Trophoblast cell (in vitro differentiated cells and primary cell): ENCODE measurements around the gene HOXB7.

Source experiments
- DNase-seq, 2 donors: peaks; one replicate each; pipeline ENCODE4 v3.0.0-alpha.2; 2016
- H2AFZ ChIP-seq: 2 replicates; pipeline ENCODE4 v1.6.1; 2013; ENCODE audit warnings: low read length, moderate library complexity, mild to moderate bottlenecking; ENCODE audit not compliant: insufficient read depth, poor library complexity
- H2AK5ac ChIP-seq: 2 replicates; pipeline ENCODE4 v1.6.1; 2013; ENCODE audit warnings: mild to moderate bottlenecking, low read length
- H2BK120ac ChIP-seq: 2 replicates; pipeline ENCODE4 v1.6.1; 2013; ENCODE audit warnings: low read length, mild to moderate bottlenecking, moderate library complexity; ENCODE audit not compliant: insufficient read depth, poor library complexity
- H2BK12ac ChIP-seq: 2 replicates; pipeline ENCODE4 v1.6.1; 2013; ENCODE audit warnings: mild to moderate bottlenecking, low read length, moderate library complexity
- H2BK5ac ChIP-seq: 2 replicates; pipeline ENCODE4 v1.6.1; 2013; ENCODE audit warnings: low read length, low read depth, moderate library complexity, mild to moderate bottlenecking; ENCODE audit not compliant: poor library complexity
- H3K14ac ChIP-seq: 2 replicates; pipeline ENCODE4 v1.6.1; 2013; ENCODE audit warnings: mild to moderate bottlenecking, low read length
- H3K18ac ChIP-seq: 2 replicates; pipeline ENCODE4 v1.6.1; 2013; ENCODE audit warnings: mild to moderate bottlenecking, low read length
- H3K23ac ChIP-seq: 2 replicates; pipeline ENCODE4 v1.6.1; 2013; ENCODE audit warnings: low read length
- H3K27ac ChIP-seq: 2 replicates; pipeline ENCODE4 v1.5.1; 2013; ENCODE audit warnings: low read depth, mild to moderate bottlenecking, inconsistent platforms, low read length, moderate library complexity
- H3K27me3 ChIP-seq: 2 replicates; pipeline ENCODE4 v1.6.1; 2013; ENCODE audit warnings: inconsistent platforms, mild to moderate bottlenecking, low read length, moderate library complexity; ENCODE audit not compliant: insufficient read depth
- H3K36me3 ChIP-seq, 2 experiments: 1 replicate in 1 of 2; 2 replicates in 1 of 2; pipeline ENCODE4 v1.6.1; 2013; ENCODE audit warnings: low read length in 2 of 2, mild to moderate bottlenecking in 2 of 2, moderate library complexity in 1 of 2; ENCODE audit not compliant: insufficient read depth in 2 of 2, control insufficient read depth in 1 of 2
- H3K4ac ChIP-seq: 2 replicates; pipeline ENCODE4 v1.6.1; 2013; ENCODE audit warnings: low read depth, mild to moderate bottlenecking, low read length, moderate library complexity
- H3K4me1 ChIP-seq, 2 experiments: 1 replicate in 1 of 2; 2 replicates in 1 of 2; pipeline ENCODE4 v1.6.1; 2013; ENCODE audit warnings: low read length in 2 of 2, mild to moderate bottlenecking in 2 of 2, moderate library complexity in 1 of 2; ENCODE audit not compliant: insufficient read depth in 2 of 2, control insufficient read depth in 1 of 2
- H3K4me2 ChIP-seq: 2 replicates; pipeline ENCODE4 v1.6.1; 2013; ENCODE audit warnings: inconsistent platforms, mild to moderate bottlenecking, low read length, moderate library complexity
- H3K4me3 ChIP-seq: 2 replicates; pipeline ENCODE4 v1.5.1; 2013; ENCODE audit warnings: mild to moderate bottlenecking, low read depth, low read length, inconsistent platforms
- H3K79me1 ChIP-seq: one replicate; pipeline ENCODE4 v1.6.1; 2013; ENCODE audit warnings: low read length
- H3K79me2 ChIP-seq: 2 replicates; pipeline ENCODE4 v1.6.1; 2013; ENCODE audit warnings: low read length, mild to moderate bottlenecking; ENCODE audit not compliant: control insufficient read depth, insufficient read depth, poor library complexity
- H3K9ac ChIP-seq: 2 replicates; pipeline ENCODE4 v1.6.1; 2013; ENCODE audit warnings: mild to moderate bottlenecking, low read length
- H3K9me3 ChIP-seq: 2 replicates; pipeline ENCODE4 v1.6.1; 2013; ENCODE audit warnings: low read depth, mild to moderate bottlenecking, control low read depth, inconsistent platforms, low read length; ENCODE audit not compliant: insufficient read depth
- H4K12ac ChIP-seq: 2 replicates; pipeline ENCODE4 v1.6.1; 2013; ENCODE audit warnings: low read depth, mild to moderate bottlenecking, low read length, moderate library complexity
- H4K8ac ChIP-seq: 2 replicates; pipeline ENCODE4 v1.6.1; 2013; ENCODE audit warnings: low read depth, mild to moderate bottlenecking, low read length, moderate library complexity
- H4K91ac ChIP-seq: one replicate; pipeline ENCODE4 v1.6.1; 2013; ENCODE audit warnings: low read depth, mild to moderate bottlenecking, low read length, moderate library complexity
- WGBS: extraction: QIAGEN DNeasy Blood & Tissue Kit; methylation state at CpG from one replicate; pipeline ENCODE4 v1.1.7; 2013; ENCODE audit warnings: missing lambda C conversion rate; ENCODE audit not compliant: insufficient read length, insufficient coverage; ENCODE audit errors: extremely low coverage; 5-methylcytosine and 5-hydroxymethylcytosine counted together

Gene HOXB7

GRCh38 chr17:48624118-48624517 is 13.3 kb upstream of the HOXB7 start:
- H3K27me3 ChIP-seq: peaks cover 98% of the 10 kb centered on the region
- H3K4me1 ChIP-seq: peaks cover 8 to 18% of the 10 kb centered on the region in 2 experiments
- WGBS: no CpG with 5 or more reads among the region's 5 CpGs
- no peak overlapping the region for H2AK5ac ChIP-seq
- H3K14ac ChIP-seq: no peak overlapping the region
- H4K8ac ChIP-seq: no peak overlapping the region
- H3K27ac ChIP-seq: no peak overlapping the region
- H3K79me2 ChIP-seq: no peaks in the 10 kb centered on the region
- H2AFZ ChIP-seq: no peak overlapping the region
- H2BK5ac ChIP-seq: no peak overlapping the region
- no peak overlapping the region for H3K18ac ChIP-seq
- no peak overlapping the region for H3K4me3 ChIP-seq
- no peak overlapping the region for H2BK12ac ChIP-seq
- H2BK120ac ChIP-seq: no peak overlapping the region
- H4K12ac ChIP-seq: no peak overlapping the region
- no peaks in the 10 kb centered on the region for H3K36me3 ChIP-seq
- H3K9ac ChIP-seq: no peak overlapping the region
- H3K9me3 ChIP-seq: peaks cover 13% of the 10 kb centered on the region
- no peak overlapping the region for H3K4ac ChIP-seq
- no peak overlapping the region for H3K23ac ChIP-seq
- H3K79me1 ChIP-seq: no peaks in the 10 kb centered on the region
- no peak overlapping the region for H3K4me2 ChIP-seq
- no peak for DNase-seq
- H4K91ac ChIP-seq: no peak overlapping the region

GRCh38 chr17:48623583-48623982 is 12.8 kb upstream of the HOXB7 start:
- no peak overlapping the region for H3K18ac ChIP-seq
- no peak overlapping the region for H3K27ac ChIP-seq
- no peak overlapping the region for H3K4ac ChIP-seq
- no peaks in the 10 kb centered on the region for H3K79me2 ChIP-seq
- no peak overlapping the region for H4K8ac ChIP-seq
- no peak overlapping the region for H3K4me2 ChIP-seq
- H4K91ac ChIP-seq: no peak overlapping the region
- H3K23ac ChIP-seq: no peak overlapping the region
- peaks cover 97% of the 10 kb centered on the region for H3K27me3 ChIP-seq
- H3K9me3 ChIP-seq: peaks cover 13% of the 10 kb centered on the region
- no peaks in the 10 kb centered on the region for H3K36me3 ChIP-seq
- H3K9ac ChIP-seq: no peak overlapping the region
- peaks cover 8 to 18% of the 10 kb centered on the region in 2 experiments for H3K4me1 ChIP-seq
- no peak overlapping the region for H3K4me3 ChIP-seq
- no peak overlapping the region for H2BK120ac ChIP-seq
- no peaks in the 10 kb centered on the region for H3K79me1 ChIP-seq
- WGBS: no CpG with 5 or more reads among the region's 4 CpGs
- H2BK5ac ChIP-seq: no peak overlapping the region
- no peak overlapping the region for H4K12ac ChIP-seq
- H2AK5ac ChIP-seq: no peak overlapping the region
- DNase-seq: no peak
- H2BK12ac ChIP-seq: no peak overlapping the region
- H3K14ac ChIP-seq: no peak overlapping the region
- no peak overlapping the region for H2AFZ ChIP-seq

- H3K4me3 ChIP-seq: no peak overlapping the region
- no peak overlapping the region for H2BK120ac ChIP-seq
- no peak for DNase-seq
Measured at GRCh38 chr17:48622857-48623256, 12.0 kb upstream of the HOXB7 start.

DNA sequence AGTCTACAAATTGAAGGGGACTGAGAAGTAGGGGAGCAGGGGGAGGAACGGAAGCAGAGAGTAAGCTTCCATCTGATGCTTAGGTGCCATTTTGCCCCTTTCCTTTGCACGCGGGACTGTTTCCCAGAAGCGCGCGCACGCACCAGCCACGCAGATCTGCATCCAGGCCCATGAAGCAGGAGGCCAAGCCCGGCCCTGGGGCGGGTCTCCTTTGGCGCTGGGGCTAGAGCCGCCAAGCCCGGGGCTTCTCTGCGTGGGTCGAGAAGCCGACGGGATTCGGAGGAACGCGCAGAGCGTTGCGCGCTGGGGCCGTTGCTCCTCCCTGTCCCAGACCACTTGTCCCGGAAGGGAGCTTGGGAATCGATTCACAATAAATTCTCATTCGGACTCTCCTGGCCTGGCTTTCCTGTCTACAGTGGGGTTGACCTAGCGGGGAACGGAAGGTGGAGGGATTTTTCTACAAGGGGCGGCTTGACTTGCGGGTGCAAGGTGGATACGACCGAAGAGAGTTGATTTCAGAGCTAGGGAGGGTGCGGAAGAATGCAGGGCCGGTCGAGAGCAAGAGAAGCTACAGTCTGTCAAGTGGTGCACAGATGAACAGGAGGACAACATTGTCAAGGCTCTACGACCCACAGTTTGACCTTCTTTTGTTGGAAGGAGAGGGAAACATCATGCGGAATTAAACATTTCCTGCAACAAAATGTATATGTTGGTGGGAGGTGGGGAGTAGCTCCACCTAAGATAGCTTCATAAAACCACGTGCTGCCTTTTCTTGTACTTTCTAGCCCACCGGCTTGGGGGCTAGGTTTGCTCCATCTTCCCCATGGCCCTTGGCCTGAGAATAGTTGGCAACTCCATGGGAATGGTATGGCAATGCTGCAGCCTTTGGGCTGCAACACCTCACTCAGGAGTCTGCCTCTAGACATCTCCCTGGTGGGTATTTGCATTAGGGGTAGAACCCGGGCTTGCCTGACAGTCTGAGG is 10.9 kb upstream of the HOXB7 start:
- Histone ChIP-seq H3K4ac (no peak overlapping the region), H3K23ac (no peak overlapping the region), H3K27ac (no peak overlapping the region), H4K91ac (no peak overlapping the region), H2BK5ac (no peak overlapping the region), H3K18ac (no peak overlapping the region), H3K4me3 (no peak overlapping the region), H3K27me3 (peaks cover 95% of the 10 kb centered on the region), H2AFZ (no peak overlapping the region), H4K8ac (no peak overlapping the region), H3K4me1 (peaks cover 10 to 18% of the 10 kb centered on the region in 2 experiments), H3K36me3 (no peaks in the 10 kb centered on the region), H2BK120ac (no peak overlapping the region), H3K9me3 (peaks cover 13% of the 10 kb centered on the region), H4K12ac (no peak overlapping the region), H3K79me1 (no peaks in the 10 kb centered on the region), H2AK5ac (no peak overlapping the region), H3K14ac (no peak overlapping the region), H3K9ac (no peak overlapping the region), H2BK12ac (no peak overlapping the region), H3K79me2 (no peaks in the 10 kb centered on the region), H3K4me2 (no peak overlapping the region)
- no CpG with 5 or more reads among the region's 41 CpGs for WGBS
- DNase-seq: no peak

More at GRCh38 chr17:48622857-48623256, 12.0 kb upstream of the HOXB7 start:
- H3K9me3 ChIP-seq: peaks cover 13% of the 10 kb centered on the region
- H3K14ac ChIP-seq: no peak overlapping the region
- H4K8ac ChIP-seq: no peak overlapping the region
- H3K36me3 ChIP-seq: no peaks in the 10 kb centered on the region
- H3K4me1 ChIP-seq: peaks cover 9 to 18% of the 10 kb centered on the region in 2 experiments
- H2AFZ ChIP-seq: no peak overlapping the region
- no peak overlapping the region for H2AK5ac ChIP-seq
- H3K79me1 ChIP-seq: no peaks in the 10 kb centered on the region
- no peak overlapping the region for H3K4me2 ChIP-seq
- no peak overlapping the region for H3K23ac ChIP-seq
- H3K18ac ChIP-seq: no peak overlapping the region
- H3K79me2 ChIP-seq: no peaks in the 10 kb centered on the region
- H2BK12ac ChIP-seq: no peak overlapping the region
- H3K4ac ChIP-seq: no peak overlapping the region
- no peak overlapping the region for H4K91ac ChIP-seq
- peak overlapping the region; percentile 25 for H3K9ac ChIP-seq
- H3K27ac ChIP-seq: no peak overlapping the region
- WGBS: no CpG with 5 or more reads among the region's 11 CpGs
- H3K27me3 ChIP-seq: peaks cover 95% of the 10 kb centered on the region
- H4K12ac ChIP-seq: no peak overlapping the region
- H2BK5ac ChIP-seq: no peak overlapping the region
